T47D (cell line): ENCODE results near the gene LAMC3.

Source experiments
- DNase-seq, 2 experiments: peaks; one replicate each; pipeline versions ENCODE4 v3.0.0 to v3.0.0-alpha.2; 2011 to 2012; ENCODE audit warnings: low read depth in 1 of 2, low spot score in 1 of 2
- JUND ChIP-seq: IDR thresholded peaks from 2 replicates; pipeline ENCODE4 v1.6.1; 2012; ENCODE audit warnings: low read depth
- in situ Hi-C: cut with HindIII; loops from 2 replicates; pipeline ENCODE4 v1.10.0; 2016; ENCODE audit warnings: low sequenced_read_pairs, low pct_unique_long_range_greater_than_20kb

The LAMC3 gene

GRCh38 chr9:131013015-131013755, 4.2 kb downstream of the LAMC3 start:
- in situ Hi-C loops: no loop called here
- TF ChIP-seq JUND: no peak
- DNase-seq: no peak

DNA sequence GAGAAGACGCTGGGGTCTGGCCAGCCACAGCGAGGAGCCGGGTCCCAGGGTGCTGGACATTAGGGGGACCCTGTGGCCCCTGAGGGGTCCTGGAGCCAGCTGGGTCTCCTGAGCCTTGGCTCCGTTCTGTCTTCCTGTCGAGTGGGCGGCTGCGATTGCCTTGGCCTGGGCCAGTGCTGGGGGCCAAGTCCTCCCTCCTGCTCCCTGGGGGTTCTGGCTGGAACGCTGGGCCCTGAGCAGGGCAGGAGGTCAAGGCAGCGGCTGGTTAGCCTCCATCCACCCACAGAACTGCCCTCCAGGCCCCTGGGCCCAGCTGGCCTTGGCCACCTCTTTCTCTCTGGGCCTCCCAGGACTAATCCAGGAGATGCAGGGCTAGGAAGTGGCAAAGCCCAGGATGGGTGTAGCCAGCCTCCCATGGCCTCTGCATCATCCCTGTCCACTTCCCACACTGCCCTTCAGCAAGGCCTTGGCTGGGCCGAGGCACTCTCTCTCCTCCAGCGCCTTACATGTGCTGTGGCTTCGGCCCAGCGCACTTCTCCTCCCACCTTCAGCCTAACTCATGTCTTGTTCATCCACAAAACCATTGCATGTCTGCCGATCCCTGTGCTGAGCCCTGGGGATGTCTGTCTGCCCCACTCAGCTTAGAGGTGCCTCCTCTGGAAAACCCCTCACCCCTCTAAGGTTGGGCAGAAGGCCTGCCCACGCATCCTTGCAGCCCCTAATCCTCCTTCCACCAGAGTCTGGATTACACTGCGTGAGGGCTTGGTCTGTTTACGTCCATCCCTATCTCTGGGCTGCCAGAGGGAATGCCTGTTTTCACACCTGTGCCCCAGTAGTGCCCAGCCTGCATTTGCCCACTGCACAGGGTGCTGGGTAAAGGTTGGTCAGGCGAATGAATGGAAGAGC, 5.0 kb downstream of the LAMC3 start:
- no peak for DNase-seq

DNA sequence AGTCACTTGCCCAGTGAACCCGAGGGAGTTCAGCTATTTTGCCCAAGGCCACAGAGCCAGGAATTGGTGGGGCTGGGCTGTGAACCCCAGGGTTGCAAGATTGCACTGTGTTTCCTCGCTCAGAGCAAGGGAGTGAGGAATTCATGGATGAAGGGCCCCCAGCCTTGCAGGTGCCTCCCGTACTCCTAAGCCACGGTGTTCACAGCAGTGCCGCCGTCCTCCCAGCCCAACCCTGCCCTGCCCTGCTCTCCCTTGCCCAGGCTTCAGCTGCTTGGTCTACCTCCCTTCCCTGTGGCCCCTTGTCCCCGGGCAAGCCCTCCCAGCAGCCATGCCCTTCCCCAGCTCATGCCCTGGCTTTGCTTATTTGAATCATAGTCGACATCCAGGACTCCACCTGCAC, 6.1 kb downstream of the LAMC3 start:
- no peak for DNase-seq
- in situ Hi-C loops: no loop called here
- no peak for TF ChIP-seq JUND

More for the DNA sequence above, 5.0 kb downstream of the LAMC3 start:
- TF ChIP-seq JUND: no peak
- in situ Hi-C loops: no loop called here

- DNase-seq: no peak
- TF ChIP-seq JUND: no peak
- in situ Hi-C loops: no loop called here
These were observed 7.0 kb downstream of the LAMC3 start for GRCh38 chr9:131015876-131016397.

GRCh38 chr9:131017067-131017466, 8.1 kb downstream of the LAMC3 start:
- DNase-seq: no peak
- TF ChIP-seq JUND: no peak
- in situ Hi-C loops: no loop called here

DNA sequence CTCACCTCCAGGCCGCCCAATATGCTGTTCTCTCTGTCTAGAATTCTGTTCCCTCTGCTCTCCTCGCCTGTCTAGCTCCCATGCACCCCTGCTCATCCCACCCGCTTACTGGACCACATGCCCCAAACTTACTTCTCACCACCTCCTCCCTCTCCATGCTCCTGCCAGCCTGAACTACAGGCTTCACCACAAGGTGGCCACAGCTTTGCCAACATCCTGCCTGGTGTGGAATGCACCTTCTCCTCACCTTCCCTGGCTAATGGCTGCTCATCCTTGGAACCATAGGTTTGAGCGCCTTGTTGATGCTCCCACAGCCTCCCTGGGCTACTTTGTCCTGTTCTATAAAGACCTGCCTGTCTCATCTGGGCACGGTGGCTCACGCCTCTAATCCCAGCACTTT, 9.6 kb downstream of the LAMC3 start:
- in situ Hi-C loops: no loop called here
- DNase-seq: peak; percentile 71 to 85
- TF ChIP-seq JUND: no peak

- DNase-seq: no peak
- in situ Hi-C loops: no loop called here
These were observed 10.6 kb downstream of the LAMC3 start for GRCh38 chr9:131019388-131020239.

DNA sequence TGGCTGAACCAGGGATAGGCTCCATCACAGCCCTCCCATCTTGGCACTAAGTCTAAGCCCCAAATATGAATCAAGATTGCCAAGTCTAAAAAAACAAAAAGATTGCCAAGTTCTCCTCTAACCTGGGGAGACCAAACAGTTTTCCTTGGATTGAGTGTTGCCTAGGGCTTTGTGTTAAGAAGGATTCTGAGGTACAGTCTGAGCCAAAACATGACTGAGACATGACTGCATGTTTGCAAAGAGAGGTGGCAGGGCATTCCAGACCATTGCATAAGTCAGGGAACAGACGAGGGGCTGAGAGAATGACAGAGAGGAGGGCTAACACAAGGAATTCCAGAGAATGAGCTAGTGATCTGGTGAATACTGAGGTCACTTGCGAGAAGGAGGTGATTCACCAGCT, 11.4 kb downstream of the LAMC3 start:
- TF ChIP-seq JUND: no peak
- in situ Hi-C loops: no loop called here
- DNase-seq: no peak

More at GRCh38 chr9:131019388-131020239, 10.6 kb downstream of the LAMC3 start:
- TF ChIP-seq JUND: no peak

- no peak for TF ChIP-seq JUND
- no peak for DNase-seq
- in situ Hi-C loops: no loop called here
These were observed 11.9 kb downstream of the LAMC3 start for GRCh38 chr9:131020862-131021261.

- TF ChIP-seq JUND: no peak
- in situ Hi-C loops: no loop called here
These were observed 12.8 kb downstream of the LAMC3 start for GRCh38 chr9:131021785-131022184.

GRCh38 chr9:131024978-131025868, 16.2 kb downstream of the LAMC3 start:
- in situ Hi-C loops: no loop called here
- no peak for DNase-seq
- TF ChIP-seq JUND: no peak

More at GRCh38 chr9:131021785-131022184, 12.8 kb downstream of the LAMC3 start:
- no peak for DNase-seq
